HG03039 (cell line): ENCODE data around the gene PDE6G.
"Not testable (repeated sequence)": the region's sequence is repeated elsewhere in the genome, so short reads cannot be mapped to it uniquely, and the experiment has no call there.

Experiments
- ATAC-seq: cut with Tn5 transposase; IDR thresholded peaks from one replicate; pipeline ENCODE4 v1.9.1; 2021; ENCODE audit warnings: mild to moderate bottlenecking, moderate library complexity; ENCODE audit not compliant: unreplicated experiment

PDE6G gene

GRCh38 chr17:81687770-81688541 is 31.6 kb upstream of the PDE6G start:
- no peak for ATAC-seq

GRCh38 chr17:81686614-81687013 is 30.3 kb upstream of the PDE6G start:
- ATAC-seq: no peak

GRCh38 chr17:81685108-81685507 is 28.8 kb upstream of the PDE6G start:
- no peak for ATAC-seq

DNA sequence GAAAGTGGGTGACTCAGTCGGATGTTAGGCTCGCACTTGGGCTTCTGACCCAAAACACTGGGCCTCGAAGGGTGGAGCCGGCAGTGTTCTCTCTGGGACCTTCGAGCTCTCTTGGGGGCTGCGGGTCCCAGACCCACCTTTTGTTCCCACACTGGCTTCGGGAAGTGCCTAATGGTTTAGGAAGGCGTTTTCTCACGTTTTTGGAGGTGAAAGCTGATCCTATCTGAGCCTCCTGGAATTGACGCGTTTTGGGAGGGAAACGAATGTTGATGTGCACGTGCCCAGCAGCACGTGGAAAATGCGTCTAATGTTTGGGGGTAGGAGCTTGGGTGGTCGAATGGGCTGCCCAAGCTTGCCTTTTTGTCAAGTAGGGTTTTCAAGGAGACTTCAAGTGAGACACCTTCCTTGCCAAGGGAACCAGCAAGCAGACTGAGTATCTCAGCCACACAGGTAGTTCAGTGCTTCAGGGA is 28.1 kb upstream of the PDE6G start:
- no peak for ATAC-seq

- ATAC-seq: peak; percentile 82
Observed at GRCh38 chr17:81683584-81684441, 27.5 kb upstream of the PDE6G start, which contains the start of the genes ARL16 and HGS. Gene ARL16, minus strand, starts transcription at chr17:81683797. Its CDS starts 44 bp downstream, at chr17:81683753. Gene HGS, plus strand, starts transcription at chr17:81684011. Its CDS starts 56 bp downstream, at chr17:81684067.

DNA sequence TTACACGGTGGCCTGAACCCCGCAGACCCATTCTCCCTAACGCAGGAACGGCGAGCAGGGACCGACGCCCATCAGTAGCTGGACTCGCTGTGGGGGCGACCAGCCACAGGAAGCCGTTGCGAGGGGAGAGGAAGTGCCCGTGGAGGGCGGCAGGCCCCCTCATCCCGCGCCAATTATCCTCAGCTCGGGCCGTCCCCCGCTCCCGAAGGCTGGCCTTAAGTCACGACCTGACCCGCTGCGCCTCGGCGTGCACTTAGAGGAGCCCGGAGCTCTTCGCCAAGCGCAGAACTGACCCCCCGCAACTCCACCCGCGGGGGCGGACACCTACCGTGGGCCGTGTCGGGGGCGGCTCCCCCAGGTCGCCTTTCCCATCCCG is 26.9 kb upstream of the PDE6G start:
- peak; percentile 3 for ATAC-seq

DNA sequence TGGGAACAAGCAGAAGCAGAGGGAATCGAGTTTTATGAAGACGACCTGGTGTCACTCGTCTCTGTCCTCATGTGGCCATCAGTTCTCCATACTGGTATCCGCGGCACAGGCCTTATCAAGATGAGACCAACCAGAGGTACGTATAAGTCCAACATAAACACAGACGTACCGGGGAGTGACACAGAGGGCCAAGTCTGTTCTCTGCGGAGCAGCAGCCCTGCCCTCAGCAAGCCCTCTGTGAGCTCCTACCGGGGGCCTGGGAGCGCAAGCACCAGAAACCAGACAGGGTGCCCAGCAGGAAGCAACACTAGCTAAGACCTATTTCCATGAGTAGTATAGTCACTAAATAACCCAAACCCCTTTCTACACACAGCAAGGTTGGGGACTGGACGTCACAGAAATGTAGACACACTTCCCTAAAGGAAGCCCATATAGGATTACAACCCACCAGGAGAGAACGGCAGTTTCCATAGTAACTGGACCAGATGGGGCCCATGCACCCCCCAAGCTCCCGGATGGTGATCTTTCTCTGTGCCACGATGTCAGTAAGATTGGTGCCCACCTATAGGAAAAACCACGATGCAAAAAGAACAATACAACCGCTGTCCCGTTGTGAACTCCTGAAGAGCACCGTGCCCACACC is 26.3 kb upstream of the PDE6G start:
- no peak for ATAC-seq

DNA sequence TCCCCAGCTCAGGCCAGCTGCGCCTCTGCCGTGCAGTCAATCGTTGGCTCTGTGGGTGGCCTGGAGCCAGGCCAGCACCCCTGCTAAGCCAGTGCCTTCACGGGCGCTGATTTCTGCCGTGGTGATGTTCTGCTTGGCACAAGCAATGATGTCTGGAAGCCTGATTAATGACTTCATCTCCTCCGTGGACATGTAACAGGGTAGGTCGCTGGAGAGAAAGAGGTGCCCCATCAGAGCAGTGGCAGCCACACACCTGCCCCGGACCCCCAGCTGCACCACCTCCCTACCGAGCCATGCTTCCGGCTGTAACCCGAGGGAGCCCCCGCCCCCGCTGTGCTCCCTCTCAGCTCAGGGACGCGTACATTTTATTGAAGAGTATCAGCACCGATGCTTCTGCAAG is 25.3 kb upstream of the PDE6G start:
- no peak for ATAC-seq

DNA sequence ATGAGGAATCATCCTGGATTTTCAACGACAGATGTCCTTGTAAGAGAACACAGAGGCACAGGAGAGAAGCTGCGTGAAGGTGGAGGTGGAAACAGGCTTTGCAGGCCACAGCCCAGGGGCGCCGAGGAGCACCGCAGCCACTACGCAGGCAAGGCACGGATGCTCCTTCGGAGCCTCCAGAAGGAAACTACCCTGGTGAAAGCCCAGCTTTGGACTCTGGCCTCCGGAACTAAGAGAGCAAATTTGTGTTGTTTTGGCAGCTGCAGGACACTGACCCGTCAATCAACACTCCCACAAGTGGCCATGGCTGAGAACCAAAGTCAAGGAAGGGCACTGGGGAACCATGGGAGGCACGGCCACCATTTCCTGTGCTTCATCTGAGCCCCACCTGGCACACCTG is 23.8 kb upstream of the PDE6G start:
- ATAC-seq: no peak

DNA sequence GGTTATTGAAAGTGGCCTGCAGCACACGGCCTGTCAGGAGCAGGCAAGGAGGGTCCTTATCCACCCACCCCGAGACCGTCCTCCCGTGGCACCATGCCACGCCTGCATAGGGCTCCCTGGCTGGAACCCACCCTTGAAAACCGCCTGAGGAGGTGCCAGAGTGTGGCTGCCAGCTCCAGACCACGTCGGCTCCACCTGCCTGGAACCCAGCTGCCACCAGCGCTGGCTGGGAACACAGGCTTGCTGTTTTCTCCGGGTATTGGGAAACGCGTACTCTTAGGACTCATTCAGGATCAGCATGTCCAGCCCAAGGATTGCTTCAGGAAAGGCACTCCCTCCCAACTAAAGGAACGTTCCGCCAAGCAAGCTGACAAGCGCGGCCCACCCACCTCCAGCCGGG is 20.6 kb upstream of the PDE6G start:
- ATAC-seq: no peak

GRCh38 chr17:81675515-81676221 is 19.3 kb upstream of the PDE6G start:
- not testable (repeated sequence) for ATAC-seq

DNA sequence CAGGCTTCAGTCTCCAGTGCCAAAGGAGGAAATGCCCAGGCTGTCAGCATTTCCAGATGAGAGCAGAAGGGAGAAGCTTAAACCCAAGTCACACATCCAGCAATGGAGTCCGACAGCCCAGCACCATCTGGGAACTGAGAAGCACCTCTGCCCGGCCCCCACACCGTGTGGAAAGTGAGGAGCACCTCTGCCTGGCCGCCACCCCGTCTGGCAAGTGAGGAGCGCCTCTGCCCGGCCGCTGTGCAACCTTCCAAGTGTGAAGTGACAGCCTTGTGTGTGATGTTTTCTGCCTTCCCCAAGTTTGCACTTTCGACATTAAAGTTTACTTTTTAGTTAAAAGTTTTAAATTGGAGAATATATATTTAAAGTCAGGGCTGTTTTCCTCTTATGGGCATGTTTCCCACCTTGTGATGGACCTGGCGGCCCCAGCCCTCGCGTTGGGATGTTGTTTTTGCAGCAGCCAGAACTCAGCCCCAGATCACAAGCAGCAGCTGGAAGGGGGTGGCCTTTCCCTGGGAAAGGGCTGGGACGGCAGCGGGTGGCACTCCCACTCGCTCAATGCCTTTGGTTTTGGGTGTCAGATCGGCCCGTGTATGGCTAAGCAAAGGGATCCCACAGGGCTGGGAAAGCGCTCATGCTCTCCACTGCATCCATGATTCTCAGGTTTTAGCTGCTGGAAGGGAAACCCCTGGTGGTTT is 17.4 kb upstream of the PDE6G start:
- ATAC-seq: no peak

- ATAC-seq: no peak
Observed at GRCh38 chr17:81672954-81673353, 16.6 kb upstream of the PDE6G start.

DNA sequence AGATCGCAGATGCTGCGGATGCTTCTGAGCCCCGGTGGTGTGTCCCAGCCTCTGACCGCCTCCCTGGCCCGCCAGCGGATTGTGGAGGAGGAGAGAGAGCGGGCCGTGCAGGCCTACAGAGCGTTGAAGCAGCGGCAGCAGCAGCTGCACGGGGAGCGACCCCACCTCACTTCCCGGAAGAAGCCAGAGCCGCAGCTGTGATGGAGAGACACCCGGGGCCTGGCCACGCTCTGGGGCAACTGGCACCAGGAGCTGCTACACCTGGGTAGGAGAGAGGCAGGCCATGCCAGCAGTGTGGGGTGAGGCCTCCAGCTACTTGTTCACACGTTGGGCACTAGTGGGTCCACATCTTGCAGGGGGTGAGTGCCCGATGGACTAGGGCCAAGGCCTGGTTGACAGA is 16.2 kb upstream of the PDE6G start:
- ATAC-seq: no peak

- no peak for ATAC-seq
Observed at GRCh38 chr17:81667754-81668153, 11.4 kb upstream of the PDE6G start.

DNA sequence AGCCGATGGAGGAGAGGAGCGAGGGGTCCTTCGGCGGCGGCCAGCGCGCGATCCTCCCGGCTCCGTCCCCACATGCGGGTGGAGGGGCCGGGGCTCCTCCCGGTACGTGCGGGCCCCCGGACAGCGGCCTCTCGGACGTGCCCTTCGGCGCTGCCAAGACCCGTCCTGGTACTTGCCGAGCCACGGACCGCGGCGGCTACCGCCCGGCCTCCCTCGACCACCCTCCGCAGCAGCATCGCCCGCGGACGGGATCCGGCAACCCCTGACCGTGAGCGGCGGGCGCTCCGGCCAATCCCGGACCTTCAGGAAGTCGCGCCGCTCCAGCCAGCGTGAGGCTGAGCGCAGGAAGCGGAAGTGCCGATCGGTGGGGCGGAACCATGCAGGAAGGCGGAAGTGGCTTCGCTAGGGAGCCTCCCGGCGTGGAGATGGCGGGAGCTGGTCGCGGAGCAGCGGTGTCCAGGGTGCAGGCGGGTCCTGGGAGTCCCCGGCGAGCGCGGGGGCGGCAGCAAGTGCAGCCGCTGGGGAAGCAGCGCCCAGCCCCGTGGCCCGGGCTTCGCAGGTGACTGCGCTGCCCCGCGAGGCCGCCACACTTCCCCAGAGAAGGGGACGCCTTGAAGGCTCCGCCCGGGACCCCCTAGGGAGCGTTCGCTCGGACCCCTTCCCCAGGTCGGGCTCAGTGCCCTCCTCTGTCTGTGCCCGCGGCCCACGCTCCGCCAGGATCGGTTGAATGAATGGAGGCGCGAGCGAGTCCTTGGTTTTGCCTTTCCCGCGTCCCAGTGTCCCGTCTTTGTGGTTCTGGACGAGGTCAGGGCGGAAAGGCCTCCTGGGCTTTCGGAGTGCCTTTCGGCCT is 10.2 kb upstream of the PDE6G start, which contains the start of the genes CCDC137 and OXLD1:
Gene CCDC137 (plus strand): TSS at position 396 of the 850 bp plus-strand sequence. CDS start 30 bp downstream, at position 426.
Gene OXLD1 (minus strand): TSS at position 264 of the 850 bp plus-strand sequence. CDS start 28 bp downstream, at position 236.
- ATAC-seq: peak; percentile 90

- no peak for ATAC-seq
Observed at GRCh38 chr17:81666092-81666341, 9.7 kb upstream of the PDE6G start.

DNA sequence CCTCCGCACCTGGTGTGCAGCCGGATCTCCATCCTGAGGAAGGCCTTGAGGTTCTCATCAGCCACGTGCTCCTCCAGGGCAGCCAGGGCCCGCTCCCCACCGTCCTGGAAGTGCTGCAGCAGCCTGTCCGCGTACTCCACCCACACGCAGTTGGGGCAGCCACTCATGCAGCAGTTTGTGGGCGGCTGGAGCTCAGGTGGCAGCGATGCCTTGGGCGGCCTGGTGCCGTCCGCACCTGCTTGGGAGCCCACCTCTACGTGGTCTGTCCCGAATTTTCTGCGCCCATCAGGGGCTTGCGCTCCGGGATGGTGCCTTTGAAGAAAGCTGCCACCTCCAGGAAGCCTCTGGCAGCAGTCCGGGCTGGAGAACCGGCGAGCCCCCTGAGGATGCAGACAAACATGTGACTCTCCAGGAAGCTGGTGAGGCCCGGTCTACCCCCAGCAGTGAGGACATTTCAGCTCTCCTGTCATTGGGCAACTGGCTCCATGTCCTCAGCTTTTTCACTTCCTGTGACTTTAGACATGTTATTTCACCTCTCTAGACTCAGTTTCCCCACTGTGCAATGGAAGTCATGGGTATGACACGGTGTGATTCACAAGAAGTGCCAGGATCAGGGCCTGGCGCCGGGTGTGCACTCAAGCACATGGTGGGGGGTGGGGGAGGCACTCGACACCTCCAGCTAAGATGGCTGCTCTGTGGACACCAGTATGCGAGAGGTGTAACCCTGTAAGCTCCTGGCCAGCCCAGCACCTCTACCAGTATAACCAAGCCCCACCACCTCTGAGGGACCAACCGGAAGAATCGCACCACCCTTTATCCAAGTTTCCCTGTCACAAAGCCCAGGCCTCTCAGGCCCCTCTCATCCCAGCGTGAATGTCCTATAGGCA is 9.1 kb upstream of the PDE6G start:
- ATAC-seq: no peak
